Neural cell (in vitro differentiated cells): ENCODE measurements around the gene PPFIA1. TPM values are rescaled to one million over a fixed set of nuclear protein-coding genes. Genes with fewer than 3 reads are reported as not detected.

Experiments used
- H2AFZ ChIP-seq: fragments of 200-600, 300-800 bp; sonication (generic), shearing (Covaris generic); 2 replicates; pipeline ENCODE4 v1.6.0; 2014; ENCODE audit warnings: low read depth, mild to moderate bottlenecking, antibody characterized with exemption, low read length, moderate library complexity
- H3F3A ChIP-seq: fragments of 200-600 bp; shearing (Covaris generic); 2 replicates; pipeline ENCODE4 v1.6.1; 2016; ENCODE audit warnings: mild to moderate bottlenecking, moderate library complexity, mixed read lengths, antibody characterized with exemption, low read length; ENCODE audit not compliant: insufficient read depth, poor library complexity, severe bottlenecking
- H3K27ac ChIP-seq: fragments of 200-600, 300-800 bp; sonication (generic), shearing (Covaris generic); 2 replicates; pipeline ENCODE4 v1.5.1; 2014; ENCODE audit warnings: mild to moderate bottlenecking, low read length, moderate library complexity
- H3K27me3 ChIP-seq: fragments of 300-800, 200-600 bp; sonication (generic), shearing (Covaris generic); 2 replicates; pipeline ENCODE4 v1.6.0; 2014; ENCODE audit warnings: mild to moderate bottlenecking, low read depth, low read length, moderate library complexity; ENCODE audit not compliant: insufficient read depth
- H3K36me3 ChIP-seq: fragments of 300-800, 200-600 bp; sonication (generic), shearing (Covaris generic); 2 replicates; pipeline ENCODE4 v1.5.1; 2014; ENCODE audit warnings: mild to moderate bottlenecking, antibody characterized with exemption, low read length, moderate library complexity; ENCODE audit not compliant: insufficient read depth
- H3K4me2 ChIP-seq: fragments of 300-800, 200-600 bp; sonication (generic), shearing (Covaris generic); 2 replicates; pipeline ENCODE4 v1.6.0; 2014; ENCODE audit warnings: mild to moderate bottlenecking, low read length
- H3K4me3 ChIP-seq: fragments of 300-800, 200-600 bp; sonication (generic), shearing (Covaris generic); 2 replicates; pipeline ENCODE4 v1.5.1; 2014; ENCODE audit warnings: mild to moderate bottlenecking, low read length, moderate library complexity
- H3K79me2 ChIP-seq: fragments of 200-600 bp; shearing (Covaris generic); replicated peaks from 2 replicates; pipeline ENCODE4 v1.6.0; 2014; ENCODE audit warnings: mild to moderate bottlenecking, low read length, moderate library complexity; ENCODE audit not compliant: insufficient read depth
- H3K9ac ChIP-seq: fragments of 300-800, 200-600 bp; sonication (generic), shearing (Covaris generic); 2 replicates; pipeline ENCODE4 v1.6.1; 2016; ENCODE audit warnings: mild to moderate bottlenecking, low read length, mixed read lengths
- H3K9me2 ChIP-seq: fragments of 200-600 bp; shearing (Covaris generic); 2 replicates; pipeline ENCODE4 v1.6.1; 2016; ENCODE audit warnings: mild to moderate bottlenecking, low read length, mixed read lengths; ENCODE audit not compliant: insufficient read depth
- H3K9me3 ChIP-seq: fragments of 200-600, 300-800 bp; sonication (generic), shearing (Covaris generic); 2 replicates; pipeline ENCODE4 v1.6.1; 2016; ENCODE audit warnings: mild to moderate bottlenecking, mixed run types, low read length, moderate library complexity, mixed read lengths
- H4K20me1 ChIP-seq: fragments of 200-600 bp; shearing (Covaris generic); 2 replicates; pipeline ENCODE4 v1.6.1; 2016; ENCODE audit warnings: mild to moderate bottlenecking, mixed run types; ENCODE audit not compliant: insufficient read depth
- EP300 ChIP-seq: fragments of 450-650 bp; conservative IDR thresholded peaks from 2 replicates; pipeline ENCODE4 v1.6.1; 2014; ENCODE audit warnings: antibody characterized with exemption, mild to moderate bottlenecking, moderate library complexity; ENCODE audit not compliant: poor library complexity, severe bottlenecking
- EZH2 ChIP-seq: fragments of 200-600, 300-800 bp; shearing (Covaris generic), sonication (generic); IDR thresholded peaks from 2 replicates; pipeline ENCODE4 v1.6.1; 2014; ENCODE audit warnings: antibody characterized with exemption, low read length, borderline replicate concordance, mild to moderate bottlenecking; ENCODE audit not compliant: insufficient read depth, poor library complexity, severe bottlenecking
- MXI1 ChIP-seq: fragments of 450-650 bp; conservative IDR thresholded peaks from 2 replicates; pipeline ENCODE4 v1.6.1; 2014; ENCODE audit warnings: antibody characterized with exemption, mild to moderate bottlenecking; ENCODE audit not compliant: poor library complexity, severe bottlenecking
- POLR2AphosphoS5 ChIP-seq: IDR thresholded peaks from 2 replicates; pipeline ENCODE4 v1.6.1; 2012
- RAD21 ChIP-seq: fragments of 450-650 bp; conservative IDR thresholded peaks from 2 replicates; pipeline ENCODE4 v1.6.1; 2014; ENCODE audit warnings: antibody characterized with exemption, mild to moderate bottlenecking, moderate library complexity
- REST ChIP-seq: IDR thresholded peaks from 2 replicates; pipeline ENCODE4 v1.6.1; 2012; ENCODE audit warnings: borderline replicate concordance
- SMC3 ChIP-seq: fragments of 450-650 bp; conservative IDR thresholded peaks from 2 replicates; pipeline ENCODE4 v1.6.1; 2014; ENCODE audit warnings: antibody characterized with exemption, mild to moderate bottlenecking, moderate library complexity; ENCODE audit not compliant: poor library complexity
- TAF1 ChIP-seq: IDR thresholded peaks from 2 replicates; pipeline ENCODE4 v1.6.1; 2012; ENCODE audit warnings: low read depth
- polyA plus RNA-seq: library from polyadenylated mRNA; depleted of rRNA; stranded (reverse); fragments of >200 nt; gene quantifications from 2 replicates; pipeline ENCODE4 v1.2.3, GENCODE V29; 2014
- TF ChIP-seq, protein P1 (sequence below): fragments of 450-650 bp; IDR thresholded peaks from 2 replicates; pipeline ENCODE4 v1.5.1; 2014; ENCODE audit warnings: antibody characterized with exemption, mild to moderate bottlenecking, moderate library complexity; ENCODE audit not compliant: poor library complexity, severe bottlenecking

The PPFIA1 gene
- polyA plus RNA-seq, 1 donor from 2014 or later, result 48.9 TPM

- Histone ChIP-seq H3K4me2 (no peak overlapping the region), H3K79me2 (no peaks in the 10 kb centered on the region)
Measured at GRCh38 chr11:70314730-70315129, 44.2 kb downstream of the PPFIA1 start.

GRCh38 chr11:70315716-70316115, 45.2 kb downstream of the PPFIA1 start:
- no peaks in the 10 kb centered on the region for H3F3A ChIP-seq
- H3K79me2 ChIP-seq, result no peaks in the 10 kb centered on the region
- no peaks in the 10 kb centered on the region for H3K9me2 ChIP-seq
- no peak overlapping the region for H3K9ac ChIP-seq
- no peak overlapping the region for H2AFZ ChIP-seq
- no peaks in the 10 kb centered on the region for H3K9me3 ChIP-seq
- no peaks in the 10 kb centered on the region for H3K36me3 ChIP-seq
- H3K4me3 ChIP-seq, result no peak overlapping the region
- H3K27ac ChIP-seq, result no peak overlapping the region
- no peaks in the 10 kb centered on the region for H3K27me3 ChIP-seq
- H4K20me1 ChIP-seq, result no peaks in the 10 kb centered on the region
- no peak overlapping the region for H3K4me2 ChIP-seq
- no peak for TF ChIP-seq MXI1
- no peak for TF ChIP-seq RAD21
- TF ChIP-seq EP300, result no peak
- no peak for TF ChIP-seq SMC3
- TF ChIP-seq EZH2, result no peak
- TF ChIP-seq, protein P1, sequence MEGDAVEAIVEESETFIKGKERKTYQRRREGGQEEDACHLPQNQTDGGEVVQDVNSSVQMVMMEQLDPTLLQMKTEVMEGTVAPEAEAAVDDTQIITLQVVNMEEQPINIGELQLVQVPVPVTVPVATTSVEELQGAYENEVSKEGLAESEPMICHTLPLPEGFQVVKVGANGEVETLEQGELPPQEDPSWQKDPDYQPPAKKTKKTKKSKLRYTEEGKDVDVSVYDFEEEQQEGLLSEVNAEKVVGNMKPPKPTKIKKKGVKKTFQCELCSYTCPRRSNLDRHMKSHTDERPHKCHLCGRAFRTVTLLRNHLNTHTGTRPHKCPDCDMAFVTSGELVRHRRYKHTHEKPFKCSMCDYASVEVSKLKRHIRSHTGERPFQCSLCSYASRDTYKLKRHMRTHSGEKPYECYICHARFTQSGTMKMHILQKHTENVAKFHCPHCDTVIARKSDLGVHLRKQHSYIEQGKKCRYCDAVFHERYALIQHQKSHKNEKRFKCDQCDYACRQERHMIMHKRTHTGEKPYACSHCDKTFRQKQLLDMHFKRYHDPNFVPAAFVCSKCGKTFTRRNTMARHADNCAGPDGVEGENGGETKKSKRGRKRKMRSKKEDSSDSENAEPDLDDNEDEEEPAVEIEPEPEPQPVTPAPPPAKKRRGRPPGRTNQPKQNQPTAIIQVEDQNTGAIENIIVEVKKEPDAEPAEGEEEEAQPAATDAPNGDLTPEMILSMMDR, result no peak
- TF ChIP-seq REST, result no peak
- TF ChIP-seq TAF1, result no peak

More at GRCh38 chr11:70314730-70315129, 44.2 kb downstream of the PPFIA1 start:
- Histone ChIP-seq H4K20me1 (no peaks in the 10 kb centered on the region), H3K9me2 (no peaks in the 10 kb centered on the region), H3K36me3 (no peaks in the 10 kb centered on the region), H3K27ac (no peak overlapping the region), H3K4me3 (no peak overlapping the region), H3K27me3 (no peaks in the 10 kb centered on the region), H3K9ac (no peak overlapping the region), H3F3A (no peaks in the 10 kb centered on the region), H2AFZ (no peak overlapping the region), H3K9me3 (no peaks in the 10 kb centered on the region)
- TF ChIP-seq MXI1, result no peak
- TF ChIP-seq, protein P1, result no peak
- no peak for TF ChIP-seq SMC3
- no peak for TF ChIP-seq EZH2
- no peak for TF ChIP-seq TAF1
- TF ChIP-seq EP300, result no peak
- TF ChIP-seq POLR2AphosphoS5, result no peak
- TF ChIP-seq RAD21, result no peak
- no peak for TF ChIP-seq REST
